Right hindlimb (tissue), 1 donor: ENCODE measurements around the gene CWF19L2.
"Not testable (repeated sequence)": the region's sequence is repeated elsewhere in the genome, so short reads cannot be mapped to it uniquely, and the experiment has no call there.

Source experiments
- DNase-seq: peaks from one replicate; pipeline ENCODE4 v3.0.0-alpha.2; 2018

The CWF19L2 gene

GRCh38 chr11:107430525-107430924 is 27.1 kb downstream of the CWF19L2 start:
- DNase-seq: no peak

- no peak for DNase-seq
Observed at GRCh38 chr11:107427569-107428180, 29.9 kb downstream of the CWF19L2 start.

GRCh38 chr11:107413352-107413751 is 44.3 kb downstream of the CWF19L2 start:
- no peak for DNase-seq

GRCh38 chr11:107408762-107409211 is 48.8 kb downstream of the CWF19L2 start:
- no peak for DNase-seq

- DNase-seq: no peak
Observed at GRCh38 chr11:107405260-107405659, 52.4 kb downstream of the CWF19L2 start.

GRCh38 chr11:107401131-107401530 is 56.5 kb downstream of the CWF19L2 start:
- DNase-seq: not testable (repeated sequence)

- no peak for DNase-seq
Observed at GRCh38 chr11:107397357-107397756, 60.3 kb downstream of the CWF19L2 start.

GRCh38 chr11:107392611-107393010 is 65.0 kb downstream of the CWF19L2 start:
- DNase-seq: no peak

- DNase-seq: not testable (repeated sequence)
Observed at GRCh38 chr11:107390701-107391100, 66.9 kb downstream of the CWF19L2 start.

GRCh38 chr11:107387666-107388065 is 70.0 kb downstream of the CWF19L2 start:
- DNase-seq: no peak

GRCh38 chr11:107385361-107385981 is 72.2 kb downstream of the CWF19L2 start:
- DNase-seq: no peak

- no peak for DNase-seq
Observed at GRCh38 chr11:107384144-107384852, 73.3 kb downstream of the CWF19L2 start.

- no peak for DNase-seq
Observed at GRCh38 chr11:107372439-107372838, 85.2 kb downstream of the CWF19L2 start.

- no peak for DNase-seq
Observed at GRCh38 chr11:107370390-107370789, 87.2 kb downstream of the CWF19L2 start.

GRCh38 chr11:107359701-107360100 is 97.9 kb downstream of the CWF19L2 start:
- no peak for DNase-seq

GRCh38 chr11:107357877-107358276 is 99.7 kb downstream of the CWF19L2 start:
- no peak for DNase-seq

- no peak for DNase-seq
Observed at GRCh38 chr11:107354780-107355179, 102.8 kb downstream of the CWF19L2 start.

- DNase-seq: no peak
Observed at GRCh38 chr11:107337917-107338316, 119.7 kb downstream of the CWF19L2 start.

- DNase-seq: no peak
Observed at GRCh38 chr11:107331728-107332127, 125.9 kb downstream of the CWF19L2 start.

GRCh38 chr11:107329164-107329563 is 128.5 kb downstream of the CWF19L2 start:
- DNase-seq: no peak

GRCh38 chr11:107316426-107316825 is 141.2 kb downstream of the CWF19L2 start:
- DNase-seq: no peak

GRCh38 chr11:107307991-107308390 is 149.6 kb downstream of the CWF19L2 start:
- no peak for DNase-seq

- no peak for DNase-seq
Observed at GRCh38 chr11:107301878-107302277, 155.7 kb downstream of the CWF19L2 start.
